ENCODE measurements around the gene PDHA1. TPM values are rescaled to one million over a fixed set of nuclear protein-coding genes. Genes with fewer than 3 reads are reported as not detected.

Gene PDHA1
- total RNA-seq, 1 donor from 2014 or later, result 1,310 TPM

- peak; percentile 67 for DNase-seq
- intact Hi-C loops (cut with DNase I), result loop anchor here (5.0 kb wide), 1 partner anchor 515 kb away; the partner anchor contains the start of gene SH3KBP1
Measured at GRCh38 chrX:19372170-19372546, 28.4 kb downstream of the PDHA1 start.

DNA sequence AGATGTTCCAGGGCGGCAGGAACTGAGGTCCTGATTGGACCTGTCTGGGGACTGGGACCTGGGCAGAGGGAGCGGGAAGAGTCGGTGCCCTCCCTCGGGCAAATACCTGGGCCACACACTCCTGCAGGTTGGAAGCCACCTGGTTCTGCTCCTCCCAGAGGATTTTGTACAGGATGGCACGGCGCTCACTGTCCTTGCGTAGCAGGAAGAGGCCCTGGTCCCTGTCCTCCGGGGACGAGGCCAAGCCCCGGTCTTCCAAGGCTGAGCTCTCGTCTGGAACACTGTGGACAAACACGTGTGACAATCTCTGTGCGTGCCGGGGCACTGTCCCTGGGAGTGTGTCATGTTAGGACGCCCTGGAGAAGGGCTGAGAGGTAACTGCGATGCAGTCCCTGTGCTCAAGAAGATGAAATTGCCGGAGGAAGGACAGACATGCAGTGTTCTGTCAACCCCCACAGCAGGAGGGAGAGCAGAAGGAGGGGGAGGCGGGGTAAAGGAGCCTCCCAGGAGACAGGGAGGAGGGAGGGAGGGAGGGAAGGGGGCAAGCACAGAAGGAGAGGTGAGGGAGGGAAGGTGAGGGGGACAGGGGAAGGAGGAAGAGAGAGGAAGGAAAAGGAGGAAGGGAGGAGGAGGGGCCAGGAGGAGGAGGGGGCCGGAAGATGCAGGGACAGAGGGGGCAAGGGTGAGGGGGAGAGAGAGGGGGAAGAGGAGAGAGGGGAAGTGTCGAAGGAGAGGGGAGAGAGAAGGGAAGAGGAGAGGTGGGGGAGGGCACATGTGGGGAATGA lies 29.0 kb downstream of the PDHA1 start:
- peak; percentile 73 for ATAC-seq (ENCODE audit: poor library complexity)
- DNase-seq, result no peak
- intact Hi-C loops (cut with DNase I), result loop anchor here (5.0 kb wide), 1 partner anchor 515 kb away; the partner anchor contains the start of gene SH3KBP1

More at GRCh38 chrX:19372170-19372546, 28.4 kb downstream of the PDHA1 start:
- ATAC-seq (ENCODE audit: poor library complexity), result peak; percentile 92

DNA sequence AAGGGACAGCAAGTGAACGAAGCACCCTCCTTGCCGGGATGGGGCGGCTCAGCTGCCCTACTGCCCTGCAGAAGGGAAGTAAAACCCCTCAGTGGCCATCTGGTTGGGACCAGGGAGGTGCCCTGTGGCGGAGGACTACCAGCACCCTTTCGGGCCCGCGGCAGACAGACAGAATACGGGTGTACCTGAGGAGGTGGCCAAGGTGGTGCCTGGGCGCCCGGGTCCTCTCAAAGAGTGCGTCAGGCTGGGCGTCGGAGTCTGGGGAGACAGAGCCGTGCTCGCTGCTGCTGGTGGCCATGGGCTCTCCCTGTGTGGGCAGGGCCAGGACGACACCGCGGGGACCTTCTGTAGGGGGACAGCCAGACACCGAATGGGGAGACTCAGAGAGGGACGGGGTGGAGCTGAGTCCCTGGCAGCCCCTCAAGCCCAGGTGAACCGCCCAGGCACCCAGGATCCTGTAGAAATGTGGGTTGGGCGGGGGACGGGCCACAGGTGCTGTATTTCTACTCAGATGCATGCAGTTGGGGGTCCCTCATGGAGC lies 29.7 kb downstream of the PDHA1 start:
- intact Hi-C loops (cut with DNase I), result loop anchor here (5.0 kb wide), 1 partner anchor 514 kb away; the partner anchor contains the start of gene SH3KBP1
- ATAC-seq (ENCODE audit: poor library complexity), result no peak
- DNase-seq, result no peak

GRCh38 chrX:19375546-19375945 lies 31.8 kb downstream of the PDHA1 start:
- ATAC-seq (ENCODE audit: poor library complexity) (no peak), DNase-seq (no peak)
- intact Hi-C loops (cut with DNase I), result no loop called here

DNA sequence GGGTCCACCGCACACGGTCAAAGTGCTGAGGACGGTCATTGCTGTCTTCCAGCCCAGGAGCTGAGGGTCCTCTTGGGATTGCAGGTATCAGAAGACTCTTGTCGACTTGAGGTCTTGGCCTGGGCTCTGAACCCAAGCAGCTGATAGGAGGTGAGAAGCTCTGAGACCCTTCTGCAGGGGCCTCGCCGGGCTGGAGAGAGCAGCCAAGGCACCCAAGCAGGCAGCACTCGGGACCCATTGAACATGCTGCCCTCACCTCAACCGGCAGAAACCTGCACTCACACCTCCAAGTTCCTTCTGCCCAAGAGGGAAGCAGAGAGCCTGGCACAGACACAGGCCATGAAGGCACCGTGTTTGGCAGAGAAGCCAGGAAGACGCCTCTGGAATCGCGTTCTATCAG lies 34.1 kb downstream of the PDHA1 start:
- intact Hi-C loops (cut with DNase I), result no loop called here
- ATAC-seq (ENCODE audit: poor library complexity), result no peak
- no peak for DNase-seq

- no peak for ATAC-seq (ENCODE audit: poor library complexity)
- intact Hi-C loops (cut with DNase I), result loop anchor here (10.0 kb wide), 1 partner anchor 153 kb away; no protein-coding TSS in a partner anchor
- no peak for DNase-seq
Measured at GRCh38 chrX:19381326-19381725, 37.6 kb downstream of the PDHA1 start.

GRCh38 chrX:19382555-19383145 lies 38.9 kb downstream of the PDHA1 start:
- DNase-seq, result peak; percentile 54
- intact Hi-C loops (cut with DNase I), result loop anchor here (10.0 kb wide), 1 partner anchor 152 kb away; no protein-coding TSS in a partner anchor
- peak; percentile 52 for ATAC-seq (ENCODE audit: poor library complexity)

DNA sequence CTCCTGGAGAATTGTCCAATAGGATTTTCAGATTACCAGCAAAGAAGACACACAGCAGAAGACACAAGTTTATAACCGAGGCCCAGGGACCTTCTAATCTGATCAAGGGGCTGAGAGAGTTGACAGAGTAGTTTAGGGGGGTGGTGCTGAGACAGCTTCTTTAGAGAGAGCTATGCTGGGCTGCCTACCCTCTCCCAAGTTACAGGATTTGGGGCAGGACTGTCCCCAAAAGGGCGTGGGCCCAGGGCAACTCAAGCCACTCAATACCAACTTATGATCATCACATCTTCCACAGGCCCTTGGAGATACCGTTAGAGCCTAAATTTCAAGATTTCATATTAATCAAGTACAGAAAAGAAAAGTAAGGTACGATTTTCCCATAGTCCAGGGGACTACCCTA lies 43.0 kb downstream of the PDHA1 start:
- DNase-seq, result no peak
- no peak for ATAC-seq (ENCODE audit: poor library complexity)
- intact Hi-C loops (cut with DNase I), result loop anchor here (10.0 kb wide), 1 partner anchor 148 kb away; no protein-coding TSS in a partner anchor

DNA sequence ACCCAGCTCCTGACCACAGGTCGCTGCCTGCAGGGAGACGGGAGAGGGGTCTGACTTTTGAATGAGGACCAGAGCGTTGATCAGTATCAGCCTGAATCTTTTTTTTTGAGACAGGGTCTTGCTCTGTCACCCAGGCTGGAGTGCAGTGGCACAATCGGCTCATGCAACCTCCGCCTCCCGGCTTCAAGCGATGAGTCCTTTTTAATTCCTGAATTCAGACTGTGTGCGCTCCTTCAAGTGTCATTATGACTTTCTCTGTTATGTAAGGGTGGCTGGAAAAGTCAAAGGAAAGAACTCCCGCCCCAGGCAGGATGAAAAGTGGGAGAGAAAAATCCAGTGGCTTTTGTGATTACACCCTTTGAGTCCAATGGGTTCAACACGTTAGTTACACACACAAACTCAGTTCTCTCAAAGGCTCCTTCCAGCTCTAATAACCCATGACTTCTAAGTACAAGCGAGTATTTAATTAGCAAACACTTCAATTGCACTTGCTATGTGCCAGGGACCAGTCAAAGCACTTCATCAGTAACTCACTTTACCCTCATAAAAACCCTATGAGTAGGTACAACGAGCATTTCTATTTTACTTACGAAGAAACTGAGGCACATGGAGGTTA lies 44.4 kb downstream of the PDHA1 start:
- ATAC-seq (ENCODE audit: poor library complexity), result no peak
- intact Hi-C loops (cut with DNase I), result loop anchor here (10.0 kb wide), 1 partner anchor 147 kb away; no protein-coding TSS in a partner anchor
- no peak for DNase-seq

DNA sequence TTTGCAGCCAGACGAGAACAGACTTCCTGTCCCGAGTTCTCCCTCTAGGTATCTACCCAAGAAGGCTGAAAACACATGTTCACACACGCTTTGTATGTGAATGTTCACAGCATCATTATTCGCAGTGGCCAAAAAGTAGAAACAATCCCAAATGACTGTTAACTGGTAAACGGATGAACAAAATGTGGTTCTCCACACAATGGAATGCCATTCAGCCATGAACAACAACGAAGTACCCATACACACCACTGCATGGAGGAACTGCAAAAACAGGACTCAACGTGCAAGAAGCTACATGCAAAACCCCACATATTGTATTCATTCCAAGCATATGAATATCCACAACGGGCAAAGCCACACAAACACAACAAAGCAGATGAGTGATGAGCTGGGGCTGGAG lies 45.0 kb downstream of the PDHA1 start:
- no peak for DNase-seq
- no peak for ATAC-seq (ENCODE audit: poor library complexity)
- intact Hi-C loops (cut with DNase I), result loop anchor here (10.0 kb wide), 1 partner anchor 146 kb away; no protein-coding TSS in a partner anchor

GRCh38 chrX:19389227-19389845 lies 45.6 kb downstream of the PDHA1 start:
- DNase-seq (no peak), ATAC-seq (ENCODE audit: poor library complexity) (no peak)
- intact Hi-C loops (cut with DNase I), result loop anchor here (10.0 kb wide), 1 partner anchor 145 kb away; no protein-coding TSS in a partner anchor

GRCh38 chrX:19392078-19392477 lies 48.4 kb downstream of the PDHA1 start:
- DNase-seq (no peak), ATAC-seq (ENCODE audit: poor library complexity) (no peak)
- intact Hi-C loops (cut with DNase I), result no loop called here

GRCh38 chrX:19392703-19393102 lies 49.0 kb downstream of the PDHA1 start:
- DNase-seq, result no peak
- ATAC-seq (ENCODE audit: poor library complexity), result no peak
- intact Hi-C loops (cut with DNase I), result no loop called here

DNA sequence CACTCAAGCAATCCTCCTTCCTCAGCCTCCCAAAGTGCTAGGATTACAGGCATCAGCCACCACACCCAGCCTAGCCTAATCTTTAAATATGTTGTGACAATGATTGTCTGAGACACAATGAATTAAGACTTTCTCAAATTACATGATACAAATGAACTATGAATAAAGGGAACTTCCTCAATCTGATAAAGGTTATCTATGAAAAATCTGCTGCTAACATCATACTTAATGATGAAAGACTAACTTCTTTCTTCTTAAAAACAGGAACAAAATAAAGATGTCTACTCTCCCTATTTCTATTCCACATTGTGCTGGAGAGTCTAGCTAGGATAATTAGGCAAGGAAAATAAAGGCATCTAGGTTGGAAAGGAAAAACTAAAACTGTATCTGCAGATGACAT lies 60.0 kb downstream of the PDHA1 start:
- DNase-seq, result no peak
- intact Hi-C loops (cut with DNase I), result no loop called here
- no peak for ATAC-seq (ENCODE audit: poor library complexity)

DNA sequence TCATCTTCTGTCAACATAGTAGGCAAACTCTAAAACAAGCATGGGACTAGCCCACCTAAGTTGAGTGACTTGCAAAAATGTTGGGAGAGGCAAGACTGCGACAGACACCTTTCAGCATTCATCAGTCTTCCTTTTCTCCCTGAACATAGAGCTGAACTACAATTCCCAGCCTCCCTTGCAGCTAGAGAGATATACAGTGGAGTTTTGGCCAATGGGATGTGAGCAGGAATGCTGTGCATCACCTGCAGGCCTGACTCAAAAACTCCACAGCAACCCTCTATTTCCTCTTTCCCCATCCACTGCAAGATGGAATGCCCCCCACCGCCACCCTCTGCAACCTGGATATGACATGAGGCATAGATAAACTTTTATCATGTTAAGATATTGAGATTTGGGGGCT lies 66.5 kb downstream of the PDHA1 start:
- no peak for DNase-seq
- ATAC-seq (ENCODE audit: poor library complexity), result no peak
- intact Hi-C loops (cut with DNase I), result no loop called here
